Activated CD8-positive, alpha-beta memory T cell treated with anti-CD3 and anti-CD28 coated beads for 48 hours (primary cell): ENCODE measurements around the gene GDF15.
"Not testable (repeated sequence)": the region's sequence is repeated elsewhere in the genome, so short reads cannot be mapped to it uniquely, and the experiment has no call there.

Source experiments
- DNase-seq, 3 experiments: peaks; one replicate each; pipeline ENCODE4 v3.0.0-alpha.2; 2020; ENCODE audit warnings: low read depth in 2 of 3, low spot score in 2 of 3

Gene GDF15

DNA sequence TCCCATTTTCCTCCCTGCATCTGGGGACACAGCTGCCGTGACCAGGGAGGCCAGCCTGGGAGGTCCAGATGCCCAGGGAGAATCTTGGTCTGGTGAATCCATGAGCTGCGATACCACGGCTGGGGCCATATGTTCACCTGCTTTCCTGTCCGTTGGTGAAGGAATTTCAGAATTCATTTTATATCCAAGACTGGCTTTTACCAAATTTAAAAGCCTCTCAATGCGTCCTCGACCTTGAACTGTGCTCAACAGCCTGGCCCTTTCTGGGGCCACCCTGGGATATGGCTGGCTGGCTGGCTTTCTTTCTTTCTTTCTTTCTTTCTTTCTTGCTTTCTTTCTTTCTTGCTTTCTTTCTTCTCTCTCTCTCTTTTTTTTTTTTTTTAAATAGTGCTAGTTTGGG lies 22.2 kb upstream of the GDF15 start:
- no peak for DNase-seq

DNA sequence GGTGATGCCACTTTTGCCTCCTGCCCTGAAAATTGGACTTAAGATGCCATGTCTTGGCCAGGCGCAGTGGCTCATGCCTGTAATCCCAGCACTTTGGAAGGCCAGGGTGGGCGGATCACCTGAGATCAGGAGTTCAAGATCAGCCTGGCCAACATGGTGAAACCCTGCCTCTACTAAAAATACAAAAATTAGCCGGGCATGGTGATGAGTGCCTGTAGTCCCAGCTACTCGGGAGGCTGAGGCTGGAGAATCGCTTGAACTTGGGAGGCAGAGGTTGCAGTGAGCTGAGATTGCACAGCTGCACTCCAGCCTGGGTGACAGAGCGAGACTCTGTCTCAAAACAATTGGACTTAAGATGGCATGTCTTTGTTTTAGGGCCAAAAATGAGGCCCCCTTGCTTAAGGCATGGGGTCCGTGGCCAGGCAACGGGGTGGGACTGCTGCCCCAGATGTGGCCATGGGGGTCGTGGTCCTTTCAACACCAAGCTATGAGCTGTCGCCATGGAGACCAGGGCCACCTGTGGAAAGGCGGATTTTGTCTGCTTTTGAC lies 21.6 kb upstream of the GDF15 start:
- not testable (repeated sequence) for DNase-seq

DNA sequence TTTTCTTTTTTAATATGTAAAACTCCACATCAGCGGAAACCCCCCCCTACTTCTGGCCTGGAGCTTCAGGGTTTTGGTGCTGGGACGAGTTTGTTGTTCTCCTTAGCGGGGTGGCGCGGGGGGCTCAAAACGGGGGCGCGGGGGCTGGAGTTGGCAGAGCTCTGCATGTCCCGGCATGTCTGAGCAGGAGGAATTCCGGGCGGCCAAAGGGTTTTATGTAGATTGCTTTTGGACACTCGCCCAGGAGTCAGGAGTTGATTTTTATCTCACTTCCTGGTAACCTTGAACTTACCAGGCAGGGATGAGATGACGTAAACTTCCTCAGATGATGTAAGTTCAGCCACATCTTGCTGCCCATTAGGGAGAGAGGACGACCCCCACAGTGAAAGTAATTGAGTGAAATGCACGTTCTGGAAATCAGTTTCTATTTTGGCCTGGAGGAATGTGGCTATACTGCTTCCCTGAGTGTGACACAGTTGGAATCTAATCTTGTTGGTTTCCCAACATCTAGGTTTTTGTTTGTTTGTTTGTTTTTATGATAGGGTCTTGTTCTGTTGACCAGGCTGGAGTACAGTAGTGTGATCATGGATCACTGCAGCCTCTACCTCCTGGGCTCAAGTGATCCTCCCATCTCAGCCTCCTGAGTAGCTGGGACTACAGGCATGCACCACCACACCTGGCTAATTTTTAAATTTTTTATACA lies 21.0 kb upstream of the GDF15 start:
- no peak for DNase-seq

DNA sequence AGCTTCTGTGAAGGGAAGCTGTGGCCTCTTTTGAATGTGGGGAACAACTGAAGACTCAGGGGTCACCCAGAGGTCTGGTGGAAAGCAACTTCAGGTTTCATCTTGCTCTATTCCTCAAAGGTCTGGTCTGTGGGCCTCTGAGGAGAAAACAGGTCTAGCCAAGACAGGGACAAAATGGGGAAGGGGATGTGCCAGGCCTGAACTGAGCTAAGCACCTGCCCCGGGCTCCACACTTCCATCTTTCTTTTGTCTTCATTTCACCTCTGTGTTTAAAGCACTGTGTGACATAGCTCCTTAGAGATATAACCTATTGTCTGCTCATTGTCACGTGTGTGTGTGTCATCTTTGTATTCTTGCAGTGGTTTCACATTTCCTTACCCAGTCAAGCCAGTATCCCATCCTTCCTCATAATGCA lies 19.9 kb upstream of the GDF15 start:
- DNase-seq: no peak

DNA sequence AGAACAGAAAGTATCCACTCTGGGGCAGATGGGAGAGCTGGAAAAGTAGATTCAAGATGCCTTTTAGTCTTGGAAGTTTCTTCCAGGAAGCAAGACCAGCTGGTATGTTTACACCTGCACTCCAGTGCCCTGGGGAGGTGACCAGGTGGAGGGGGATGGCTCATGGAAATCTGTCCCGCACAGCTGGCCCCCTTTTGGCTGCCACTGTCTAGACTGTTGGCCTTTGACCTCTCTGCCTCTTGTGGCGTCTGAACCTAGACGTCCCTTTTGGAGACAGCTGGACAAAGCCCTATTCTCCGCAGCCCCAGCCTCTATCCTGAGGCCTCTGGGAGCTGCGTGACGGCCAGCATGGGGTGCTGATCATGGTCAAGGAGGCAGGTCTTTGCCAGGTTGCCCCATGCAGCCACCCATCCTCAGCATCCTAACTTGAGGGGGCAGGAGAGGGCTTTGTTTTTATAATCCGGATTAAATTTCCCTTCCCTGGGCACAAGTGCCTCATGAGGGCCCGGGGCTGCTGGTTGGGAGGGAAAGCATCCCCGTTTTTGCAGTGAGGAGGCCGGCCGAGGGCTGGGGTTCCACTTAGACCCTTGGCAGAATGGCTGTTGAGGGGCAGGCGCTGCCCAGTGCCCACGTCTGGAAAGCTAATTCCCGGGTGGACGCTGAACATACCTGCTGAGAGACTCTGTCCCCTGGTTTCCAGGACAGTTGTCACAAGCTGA lies 17.3 kb upstream of the GDF15 start:
- no peak for DNase-seq

DNA sequence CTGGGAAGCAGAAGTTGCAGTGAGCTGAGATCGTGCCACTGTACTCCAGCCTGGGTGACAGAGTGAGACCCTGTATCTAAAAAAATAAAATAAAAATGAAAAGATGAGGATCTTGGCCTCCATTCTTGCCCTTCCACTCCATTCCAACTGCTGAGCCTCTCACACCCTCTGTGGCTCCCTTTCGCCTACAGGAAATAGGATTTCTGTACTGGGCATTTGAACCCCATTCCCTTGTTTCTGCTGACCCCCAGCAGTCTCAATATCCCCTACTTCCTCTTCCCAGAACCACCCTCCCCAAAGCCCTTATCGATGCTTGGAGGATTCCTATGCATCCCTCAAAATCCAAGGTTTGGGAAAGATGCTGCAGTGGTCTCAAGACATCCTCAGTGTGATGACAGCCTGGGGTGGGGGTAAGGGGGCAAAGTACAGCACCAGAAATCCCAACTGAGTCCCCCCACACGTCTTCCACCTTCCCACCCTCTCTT lies 12.5 kb upstream of the GDF15 start:
- DNase-seq: no peak

DNA sequence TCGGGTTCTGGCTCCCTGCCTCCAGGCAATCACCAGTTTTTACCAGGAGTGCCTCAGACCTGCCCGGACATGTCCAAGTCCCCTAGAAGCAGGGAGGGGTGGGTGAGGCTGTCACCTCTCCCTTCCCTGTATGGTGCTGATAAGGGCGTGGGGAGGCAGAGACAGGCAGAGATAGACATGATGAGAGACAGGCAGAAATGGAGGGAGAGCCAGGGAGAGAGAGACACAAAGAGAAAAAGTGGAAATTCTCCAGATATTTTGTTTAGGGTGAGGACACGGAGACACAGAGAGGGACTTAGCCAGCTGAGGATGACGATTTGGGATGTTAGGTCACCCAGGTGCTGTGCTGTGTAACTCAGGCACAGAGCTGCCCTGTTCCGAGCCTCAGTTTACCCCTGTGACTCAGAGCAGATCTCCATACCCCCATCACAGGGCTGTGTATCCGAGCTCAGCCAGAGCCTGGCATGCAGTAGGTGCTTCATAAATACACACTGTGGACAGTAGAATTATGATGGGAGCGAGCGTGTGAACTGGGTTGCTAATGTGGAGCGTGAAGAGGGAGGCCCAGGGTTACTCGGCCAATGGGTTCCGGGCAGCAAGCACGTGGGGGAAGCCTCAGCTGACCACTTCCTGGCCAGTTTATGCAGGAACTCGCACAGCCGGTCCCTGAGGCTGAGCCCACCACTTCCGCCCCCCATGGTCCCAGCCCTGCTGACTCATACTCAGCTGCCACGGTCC lies 11.9 kb upstream of the GDF15 start:
- DNase-seq: peak; percentile 16 to 70 (median 42)

DNA sequence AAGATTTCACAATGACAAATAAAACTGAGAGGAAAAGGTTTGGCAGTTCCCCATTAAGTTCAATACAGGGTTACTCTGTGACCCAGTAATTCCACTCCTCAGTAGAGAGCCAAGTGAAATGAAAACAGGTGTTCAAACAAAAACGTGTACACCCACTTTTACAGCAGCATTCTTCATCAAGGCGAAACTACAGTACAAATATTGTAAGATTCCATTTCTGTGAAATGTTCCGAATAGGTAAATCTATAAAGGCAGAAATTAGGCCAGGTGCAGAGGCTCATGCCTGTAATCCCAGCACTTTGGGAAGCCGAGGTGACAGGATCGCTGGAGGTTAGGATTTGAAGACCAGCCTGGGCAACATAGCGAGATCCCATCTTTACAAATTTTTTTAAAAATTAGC lies 8.9 kb upstream of the GDF15 start:
- DNase-seq: no peak

DNA sequence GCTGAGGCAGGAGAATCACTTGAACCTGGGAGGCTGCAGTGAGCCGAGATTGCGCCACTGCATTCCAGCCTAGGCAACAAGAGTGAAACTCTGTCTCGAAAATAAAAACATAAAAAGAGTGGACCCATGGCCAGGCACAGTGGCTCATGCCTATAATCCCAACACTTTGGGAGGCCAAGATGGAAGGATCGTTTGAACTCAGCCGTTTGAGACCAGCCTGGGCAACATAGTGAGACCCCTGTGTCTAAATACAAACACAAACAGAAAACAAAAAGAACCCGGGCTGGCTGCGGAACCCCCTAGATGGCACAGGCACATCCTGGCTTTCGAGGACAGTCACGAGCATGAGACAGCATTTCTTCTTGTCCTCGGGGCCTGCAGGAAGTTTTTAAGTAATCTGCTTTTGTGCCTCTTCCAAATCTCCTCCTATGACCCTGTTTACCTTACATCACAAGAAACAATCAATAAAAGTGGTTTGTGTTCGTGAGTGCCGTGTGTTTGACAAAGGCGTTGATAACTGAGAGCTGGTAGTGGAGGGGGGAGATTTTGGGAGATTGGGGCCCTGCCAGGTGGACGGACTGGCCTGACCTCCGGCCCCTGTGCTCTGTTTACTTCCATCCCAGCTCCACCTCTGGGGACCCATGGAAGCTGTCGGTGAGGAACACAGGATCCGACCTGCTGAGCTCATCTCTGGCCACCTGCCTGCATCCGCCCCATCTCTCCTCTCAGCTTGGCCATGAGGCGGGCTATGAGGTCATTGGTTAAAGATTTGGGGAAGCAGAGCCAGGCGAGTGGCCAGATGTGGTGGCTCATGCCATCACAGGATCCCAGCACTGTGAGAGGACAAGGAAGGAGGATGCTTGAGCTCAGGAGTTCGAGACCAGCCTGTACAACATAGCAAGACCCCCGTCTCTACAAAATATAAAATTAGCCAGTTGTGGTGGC lies 5.9 kb upstream of the GDF15 start:
- no peak for DNase-seq

DNA sequence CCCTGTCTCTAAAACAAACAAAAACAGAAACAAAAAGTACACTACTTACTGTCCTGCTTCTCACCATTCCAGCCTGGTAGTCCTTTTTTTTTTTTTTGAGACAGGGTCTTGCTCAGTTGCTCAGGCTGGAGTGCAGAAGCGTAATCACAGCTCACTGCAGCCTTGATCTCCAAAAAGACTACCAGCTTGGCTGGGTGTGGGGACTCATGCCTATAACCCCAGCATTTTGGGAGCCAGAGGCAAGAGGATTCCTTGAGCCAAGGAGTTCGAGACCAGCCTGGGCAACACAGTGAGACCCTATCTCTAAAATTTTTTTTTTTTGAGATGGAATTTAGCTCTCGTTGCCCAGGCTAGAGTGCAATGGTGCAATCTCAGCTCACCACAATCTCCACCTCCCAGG lies 5.1 kb upstream of the GDF15 start:
- no peak for DNase-seq

DNA sequence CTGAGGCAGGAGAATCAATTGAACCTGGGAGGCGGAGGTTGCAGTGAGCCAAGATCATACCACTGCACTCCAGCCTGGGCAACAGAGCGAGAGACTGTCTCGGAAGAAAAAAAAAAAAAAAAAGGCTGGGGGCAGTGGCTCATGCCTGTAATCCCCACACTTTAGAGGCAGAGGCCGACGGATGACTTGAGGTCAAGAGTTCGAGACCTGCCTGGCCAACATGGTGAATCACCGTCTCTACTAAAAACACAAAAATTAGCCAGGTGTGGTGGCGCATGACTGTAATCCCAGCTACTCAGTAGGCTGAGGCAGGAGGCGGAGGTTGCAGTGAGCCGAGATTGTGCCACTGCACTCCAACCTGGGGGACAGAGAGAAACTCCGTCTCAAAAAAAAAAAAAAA lies 2.3 kb upstream of the GDF15 start:
- not testable (repeated sequence) for DNase-seq

DNA sequence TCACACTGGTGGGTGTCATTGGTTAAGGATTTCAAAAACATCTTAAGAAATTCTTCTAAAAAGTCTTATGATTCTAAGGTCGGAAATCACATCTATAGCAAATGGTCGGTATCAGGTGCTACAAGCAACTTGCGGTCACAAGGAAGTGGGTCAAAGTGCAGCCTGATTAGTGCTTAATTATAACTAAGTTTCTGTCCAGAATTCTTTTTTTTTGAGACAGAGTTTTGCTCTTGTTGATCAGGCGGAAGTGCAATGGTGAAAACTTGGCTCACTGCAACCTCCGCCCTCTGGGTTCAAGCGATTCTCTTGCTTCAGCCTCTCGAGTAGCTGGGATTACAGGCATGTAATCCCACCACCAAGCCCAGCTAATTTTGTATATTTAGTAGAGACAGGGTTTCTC lies 1.2 kb upstream of the GDF15 start:
- DNase-seq: no peak

DNA sequence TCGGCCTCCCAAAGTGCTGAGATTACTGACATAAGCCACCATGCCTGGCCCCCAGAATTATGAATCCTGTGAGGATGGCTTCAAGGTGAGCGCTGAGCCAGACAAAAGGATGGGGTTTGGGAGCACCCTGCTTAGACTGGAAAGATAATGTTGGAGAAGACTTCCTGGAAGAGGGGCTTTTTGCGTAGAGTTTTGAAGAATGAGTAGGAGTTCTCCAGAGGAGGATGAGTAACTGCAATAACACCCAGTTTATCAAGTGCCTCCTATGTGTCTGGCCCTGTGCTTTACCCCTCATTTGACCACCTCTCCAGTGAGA lies 641 bp upstream of the GDF15 start:
- DNase-seq: no peak

DNA sequence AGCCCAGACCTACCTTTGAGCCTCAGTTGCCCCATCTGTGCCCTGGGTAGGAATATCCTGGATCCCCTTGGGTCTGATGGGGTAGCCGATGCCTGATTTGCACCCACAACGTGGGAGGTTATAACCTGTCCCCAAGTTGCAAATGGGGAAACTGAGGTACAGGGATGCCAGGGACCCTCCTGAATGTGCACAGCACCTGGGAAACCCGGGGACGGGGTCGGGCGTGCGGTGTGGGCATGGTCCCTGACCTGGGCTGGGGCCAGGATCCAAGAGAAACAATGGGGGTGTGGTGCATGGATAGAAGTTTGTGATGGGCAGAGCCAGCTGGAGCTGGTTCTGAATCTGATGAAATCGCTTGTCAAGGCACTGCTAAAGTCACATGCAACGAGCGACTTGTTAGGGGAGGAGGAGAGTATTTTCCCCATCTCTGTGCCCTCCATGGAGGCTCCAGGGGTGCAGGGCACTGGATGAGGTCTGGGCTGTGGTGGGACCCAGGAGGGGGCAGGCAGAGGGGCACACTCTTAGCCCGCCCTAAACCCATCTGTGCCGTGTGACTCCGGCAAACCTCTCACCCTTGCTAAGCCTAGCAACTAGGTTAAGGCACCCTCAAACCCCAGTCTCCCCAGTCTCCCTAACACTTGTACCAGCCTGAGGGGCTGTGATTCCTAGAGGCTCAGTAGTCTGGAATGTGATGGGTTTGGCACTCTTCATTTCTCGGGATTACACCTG lies 749 bp downstream of the GDF15 start:
- DNase-seq: no peak

DNA sequence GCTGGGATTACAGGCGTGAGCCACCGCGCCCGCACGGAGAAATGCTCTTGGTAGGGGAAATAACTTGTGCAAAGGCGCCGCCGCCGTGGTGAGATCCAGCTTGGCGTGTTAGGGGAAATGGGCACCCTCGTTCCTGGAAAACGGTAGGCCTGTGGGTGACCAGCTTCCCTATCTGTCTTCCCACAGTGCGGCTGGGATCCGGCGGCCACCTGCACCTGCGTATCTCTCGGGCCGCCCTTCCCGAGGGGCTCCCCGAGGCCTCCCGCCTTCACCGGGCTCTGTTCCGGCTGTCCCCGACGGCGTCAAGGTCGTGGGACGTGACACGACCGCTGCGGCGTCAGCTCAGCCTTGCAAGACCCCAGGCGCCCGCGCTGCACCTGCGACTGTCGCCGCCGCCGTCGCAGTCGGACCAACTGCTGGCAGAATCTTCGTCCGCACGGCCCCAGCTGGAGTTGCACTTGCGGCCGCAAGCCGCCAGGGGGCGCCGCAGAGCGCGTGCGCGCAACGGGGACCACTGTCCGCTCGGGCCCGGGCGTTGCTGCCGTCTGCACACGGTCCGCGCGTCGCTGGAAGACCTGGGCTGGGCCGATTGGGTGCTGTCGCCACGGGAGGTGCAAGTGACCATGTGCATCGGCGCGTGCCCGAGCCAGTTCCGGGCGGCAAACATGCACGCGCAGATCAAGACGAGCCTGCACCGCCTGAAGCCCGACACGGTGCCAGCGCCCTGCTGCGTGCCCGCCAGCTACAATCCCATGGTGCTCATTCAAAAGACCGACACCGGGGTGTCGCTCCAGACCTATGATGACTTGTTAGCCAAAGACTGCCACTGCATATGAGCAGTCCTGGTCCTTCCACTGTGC lies 2.4 kb downstream of the GDF15 start:
- peak; percentile 72 to 87 (median 86) for DNase-seq

DNA sequence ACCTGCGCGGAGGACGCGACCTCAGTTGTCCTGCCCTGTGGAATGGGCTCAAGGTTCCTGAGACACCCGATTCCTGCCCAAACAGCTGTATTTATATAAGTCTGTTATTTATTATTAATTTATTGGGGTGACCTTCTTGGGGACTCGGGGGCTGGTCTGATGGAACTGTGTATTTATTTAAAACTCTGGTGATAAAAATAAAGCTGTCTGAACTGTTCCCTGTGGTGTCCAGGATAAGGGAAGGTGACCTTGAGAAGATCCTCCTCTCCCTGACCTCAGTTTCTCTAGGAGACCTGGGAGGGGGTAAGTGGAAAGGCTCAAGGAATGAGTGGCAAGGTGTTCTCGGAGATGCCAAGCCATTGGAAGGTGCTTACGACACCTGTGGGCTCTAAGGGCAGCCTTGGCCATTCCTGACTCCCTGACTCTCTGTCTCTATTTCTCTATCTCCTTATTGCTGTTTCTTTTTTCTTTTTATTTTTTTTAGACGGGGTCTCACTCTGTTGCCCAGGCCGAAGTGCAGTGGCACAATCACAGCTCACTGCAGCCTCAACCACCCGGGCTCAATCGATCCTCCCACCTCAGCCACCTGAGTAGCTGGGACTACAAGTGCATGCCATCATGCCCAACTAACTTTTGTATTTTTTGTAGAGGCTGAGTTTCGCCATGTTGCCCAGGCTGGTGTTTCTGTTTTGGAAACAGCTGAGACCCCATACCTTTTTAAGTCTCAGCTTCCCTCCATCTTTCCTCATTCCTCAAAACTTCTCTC lies 3.2 kb downstream of the GDF15 start:
- DNase-seq: no peak

DNA sequence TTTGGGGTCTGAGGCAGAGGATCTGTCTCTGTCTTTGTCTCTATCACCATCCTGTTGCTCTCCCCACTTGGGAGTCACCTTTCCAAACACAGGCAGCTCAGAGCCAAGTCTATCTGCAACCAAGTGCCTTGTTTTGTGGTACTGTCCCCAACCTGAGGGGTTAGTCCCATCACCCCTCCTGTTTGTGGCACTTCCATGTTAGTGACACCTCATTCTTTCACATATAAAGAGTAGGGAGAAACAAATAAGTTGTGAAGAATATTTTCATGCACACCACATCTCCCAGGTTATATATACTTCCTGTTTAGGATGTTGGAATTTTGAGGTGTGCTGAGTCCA lies 3.7 kb downstream of the GDF15 start:
- no peak for DNase-seq

DNA sequence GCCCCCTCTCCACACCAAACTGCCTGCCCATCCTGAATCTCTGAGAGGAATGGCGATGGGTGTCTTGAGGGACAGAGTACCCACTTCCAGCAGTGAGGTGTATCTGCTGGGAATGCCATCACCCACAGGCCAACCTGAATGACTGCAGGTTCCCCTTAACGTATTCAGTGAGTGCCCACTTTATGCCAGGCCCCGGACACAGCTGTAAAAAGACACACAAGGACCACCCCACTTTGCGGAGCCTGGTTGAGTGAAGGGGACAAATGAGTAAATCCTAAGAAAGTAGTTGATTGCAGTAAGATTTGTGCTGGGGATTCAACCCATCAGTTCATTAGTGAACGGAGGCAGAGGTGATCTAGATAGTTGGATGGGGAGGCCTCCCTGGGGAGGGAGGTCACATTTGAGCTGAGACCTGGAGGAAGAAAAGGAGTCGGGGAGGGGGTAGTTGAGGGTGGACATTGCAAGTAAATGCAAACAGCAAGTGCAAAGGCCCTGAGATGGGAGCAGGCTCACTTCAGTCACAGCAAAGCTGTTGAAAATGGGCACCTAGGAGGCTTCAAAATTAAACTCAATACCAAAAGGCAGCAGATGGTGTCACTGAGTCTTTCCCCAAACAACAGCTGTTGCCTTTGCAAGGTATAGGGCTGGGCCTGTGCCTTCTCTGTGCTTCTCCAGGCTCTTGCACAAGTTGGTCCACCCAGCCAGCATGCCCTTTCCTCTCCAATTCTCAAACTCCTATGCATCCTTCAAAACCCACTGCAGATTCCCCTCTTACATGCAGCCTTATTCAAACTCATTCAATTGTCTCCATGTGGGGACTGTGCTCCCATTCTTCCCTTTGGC lies 4.3 kb downstream of the GDF15 start:
- DNase-seq: no peak
